SW 1271 (cell line): ENCODE results near the gene MAP2K3.
"Not testable (repeated sequence)": the region's sequence is repeated elsewhere in the genome, so short reads cannot be mapped to it uniquely, and the experiment has no call there.

Experiments
- DNase-seq, 2 experiments: peaks; one replicate each; lab custom pipeline; 2025; lab: John Stamatoyannopoulos, UW

The MAP2K3 gene

DNA sequence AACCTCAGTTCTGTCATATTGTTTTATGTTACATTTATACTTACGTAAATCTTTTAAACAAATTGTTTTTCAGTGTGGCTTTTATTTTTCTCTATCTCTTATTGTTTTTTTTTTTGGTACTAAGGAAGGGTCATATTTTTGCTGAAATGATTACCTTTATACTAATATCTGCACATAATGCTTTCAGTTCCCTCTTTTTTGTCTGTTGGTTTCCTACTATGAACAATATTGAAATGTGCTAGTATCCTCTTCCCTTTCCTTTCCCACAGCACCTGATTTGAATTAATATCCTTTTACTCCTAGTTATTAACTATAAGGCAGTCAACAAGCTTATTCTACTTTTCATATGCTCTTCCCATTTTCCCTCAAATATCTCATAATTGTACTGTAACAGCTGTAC, 43.4 kb downstream of the MAP2K3 start:
- DNase-seq = not testable (repeated sequence)

DNA sequence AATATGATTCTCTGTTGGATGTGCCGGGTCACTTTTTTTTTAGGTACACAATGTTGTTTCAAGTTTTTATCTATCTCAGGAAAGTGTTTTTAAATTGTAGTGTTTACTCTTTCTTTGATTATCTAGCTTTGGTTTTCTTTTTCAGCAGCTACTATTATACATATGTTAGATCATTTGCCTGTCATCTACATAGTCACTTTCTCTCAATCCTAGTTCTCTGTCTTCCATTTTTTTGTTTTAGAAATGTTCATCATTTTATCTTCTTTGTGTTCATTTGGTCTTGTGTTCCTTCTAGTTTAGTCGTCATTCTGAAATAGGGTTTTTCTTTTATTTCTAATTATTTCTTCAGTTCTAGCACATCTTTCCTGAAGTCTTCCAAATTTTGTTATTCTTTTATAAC, 44.3 kb downstream of the MAP2K3 start:
- not testable (repeated sequence) for DNase-seq

DNA sequence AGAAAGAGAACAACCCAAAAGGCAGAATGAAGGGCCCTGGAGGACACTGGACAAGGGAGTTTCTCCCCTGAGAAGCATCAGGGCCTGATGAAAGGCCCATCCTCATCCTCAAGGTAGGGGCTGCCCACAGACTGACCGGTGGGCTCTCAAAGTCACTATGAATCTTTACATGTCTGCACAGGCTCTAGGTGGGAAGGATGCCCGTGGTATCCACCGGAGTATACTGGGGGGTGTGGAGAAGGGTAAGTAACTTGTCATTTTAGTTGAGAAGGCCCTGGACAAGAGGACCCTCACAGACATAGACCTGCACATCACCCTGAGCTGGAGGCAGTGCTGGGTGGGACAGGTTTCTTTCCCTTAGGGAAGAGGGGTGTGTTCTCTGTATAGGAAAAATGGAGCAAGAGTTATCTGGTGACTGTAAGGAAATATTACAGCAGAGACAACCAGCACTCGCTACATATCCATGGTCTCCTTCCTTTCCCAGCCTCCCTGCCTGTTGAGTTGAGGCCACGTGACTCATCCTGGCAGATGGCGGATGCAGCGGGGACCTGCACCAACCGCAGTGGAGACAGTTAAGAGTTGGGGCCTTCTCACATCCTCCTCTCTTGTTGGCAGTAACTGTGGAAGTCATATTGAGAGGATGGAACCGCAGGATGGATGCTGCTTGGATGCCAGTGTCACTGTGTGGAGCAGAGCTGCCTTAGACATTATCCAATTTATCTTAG, 46.1 kb downstream of the MAP2K3 start:
- no peak for DNase-seq

DNA sequence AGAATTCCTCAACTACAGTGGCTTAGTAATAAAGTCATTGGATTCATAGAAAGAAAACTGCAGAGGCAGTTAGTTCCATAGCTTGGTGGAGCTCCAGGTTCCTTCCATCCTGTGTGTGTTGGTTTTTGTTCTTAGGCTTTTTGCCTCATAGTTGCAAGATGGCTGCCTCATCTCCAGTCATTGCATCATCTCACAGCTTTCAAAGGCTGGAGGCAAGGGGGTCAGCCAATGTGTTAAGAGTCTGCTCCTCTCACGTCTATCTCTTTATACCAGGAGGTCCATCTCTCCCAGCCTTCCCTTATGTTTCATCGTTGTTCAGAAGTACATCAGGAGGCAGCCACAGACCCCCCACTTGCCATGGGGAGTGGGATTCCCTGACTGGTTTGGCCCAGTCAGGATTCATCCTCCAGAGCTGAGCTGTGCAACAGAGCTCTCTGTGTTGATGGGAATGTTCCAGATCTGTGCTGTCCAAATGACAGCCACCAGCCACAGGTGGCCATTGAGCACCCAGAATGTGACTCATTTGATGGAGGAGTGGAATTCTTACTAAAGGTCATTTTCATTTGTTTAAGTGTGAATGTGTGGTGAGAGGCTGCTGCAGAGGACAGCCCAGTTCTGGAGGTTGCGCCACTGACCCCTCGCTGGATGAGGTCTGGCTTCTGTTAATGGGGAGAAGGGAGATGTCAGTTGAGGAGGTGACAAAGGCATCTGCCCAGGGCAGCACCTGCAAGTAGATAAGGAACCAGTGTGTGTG, 52.2 kb downstream of the MAP2K3 start:
- not testable (repeated sequence) for DNase-seq

DNA sequence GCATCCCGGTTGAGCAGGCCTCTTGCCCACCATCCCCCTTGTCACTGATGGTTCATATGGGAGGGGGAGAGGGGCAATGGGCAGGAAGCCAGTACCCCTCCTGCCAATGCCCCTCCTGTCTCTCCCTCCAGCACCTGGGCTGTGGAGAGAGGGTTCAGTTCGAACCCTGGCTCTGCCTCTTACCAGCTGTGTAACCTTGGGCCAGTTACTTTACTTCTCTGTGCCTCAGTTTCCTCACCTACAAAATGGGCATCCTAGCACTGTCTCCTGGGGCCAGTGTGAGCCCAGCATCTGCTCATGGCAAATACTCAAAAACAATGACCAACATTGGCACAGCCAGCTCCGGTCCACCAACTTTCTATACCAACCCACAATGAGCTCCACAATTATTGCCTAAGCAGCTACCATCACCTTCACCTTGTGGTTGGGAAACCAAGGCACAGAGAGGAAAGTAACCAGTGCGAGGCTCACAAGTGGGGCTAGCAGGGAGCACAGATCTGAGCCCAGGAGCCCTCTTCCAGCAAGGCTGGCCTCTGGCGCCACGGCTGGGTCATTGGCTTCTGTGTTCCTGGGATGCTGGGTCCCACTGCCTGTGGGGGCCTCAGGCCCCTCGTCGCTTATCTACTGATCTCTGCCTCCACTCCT, 53.6 kb downstream of the MAP2K3 start:
- not testable (repeated sequence) for DNase-seq

DNA sequence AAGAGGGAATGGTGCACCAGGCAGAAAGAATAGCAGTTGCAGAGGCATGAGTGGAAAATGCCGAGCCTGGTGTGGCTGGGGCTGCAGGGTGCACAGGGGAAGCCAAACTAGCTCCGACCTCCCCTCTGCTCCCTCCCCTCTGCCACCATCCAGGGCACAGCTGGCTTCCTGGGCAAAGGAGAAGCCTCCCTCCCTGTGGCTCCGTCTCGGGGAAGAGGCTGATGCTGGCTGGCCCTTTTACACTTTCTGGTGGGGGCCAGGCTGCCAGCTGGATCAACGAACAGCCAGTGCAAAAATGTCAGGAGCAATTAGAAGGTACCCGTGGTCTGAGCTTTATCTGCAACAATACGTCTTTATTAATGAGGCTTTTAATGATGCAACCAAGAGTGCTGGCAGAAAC, 54.5 kb downstream of the MAP2K3 start:
- DNase-seq = no peak

DNA sequence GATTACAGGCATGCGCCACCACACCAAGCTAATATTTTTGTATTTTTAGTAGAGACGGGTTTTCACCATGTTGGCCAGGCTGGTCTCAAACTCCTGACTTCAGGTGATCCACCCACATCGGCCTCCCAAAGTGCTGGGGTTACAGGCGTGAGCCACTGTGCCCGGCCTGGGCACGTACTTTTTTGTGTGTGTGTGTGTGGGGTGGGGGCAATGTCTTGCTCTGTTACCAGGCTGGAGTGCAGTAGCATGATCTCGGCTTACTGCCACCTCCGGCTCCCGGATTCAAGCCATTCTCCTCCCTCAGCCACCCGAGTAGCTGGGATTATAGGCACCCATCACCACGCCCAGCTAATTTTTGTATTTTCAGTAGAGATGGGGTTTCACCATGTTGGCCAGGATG, 55.1 kb downstream of the MAP2K3 start:
- DNase-seq = not testable (repeated sequence)

DNA sequence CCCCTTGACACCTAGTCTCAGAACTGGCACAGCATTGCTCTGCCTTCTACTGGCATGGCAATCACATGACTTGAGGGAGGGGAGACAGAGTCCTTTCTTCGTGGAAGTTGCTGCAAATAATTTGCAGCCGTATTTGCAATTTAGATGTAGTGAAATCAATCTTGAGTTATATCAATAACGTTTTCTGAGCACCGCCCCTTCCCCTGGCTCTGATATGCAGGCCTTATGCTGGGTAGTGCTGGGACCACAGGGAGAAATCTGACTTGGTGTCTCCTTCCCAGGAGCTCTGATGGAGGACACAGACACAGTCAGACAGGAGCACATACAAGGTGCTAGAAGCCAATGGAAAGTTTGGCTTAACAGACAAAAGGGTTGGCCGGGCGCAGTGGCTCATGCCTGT, 55.9 kb downstream of the MAP2K3 start:
- DNase-seq = not testable (repeated sequence)

DNA sequence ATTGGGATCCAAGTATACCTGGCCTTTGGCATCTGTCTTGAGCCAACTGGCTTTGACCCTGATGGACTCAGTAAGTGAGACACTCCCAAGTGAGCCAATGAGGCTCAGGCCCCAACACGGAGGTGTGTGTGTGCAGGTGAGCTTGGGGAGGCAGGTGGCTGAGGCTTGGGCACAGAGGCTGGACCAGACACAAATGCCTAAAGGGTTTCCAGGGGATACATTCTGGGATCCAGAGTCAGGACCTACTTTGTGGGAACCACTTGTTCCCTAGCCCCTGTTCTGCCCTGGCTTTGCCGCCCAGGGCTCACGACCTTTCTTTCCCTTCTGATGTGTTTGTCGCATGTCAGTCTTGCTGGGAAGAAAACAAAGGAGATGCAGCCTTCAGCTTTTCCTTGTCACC, 56.8 kb downstream of the MAP2K3 start:
- not testable (repeated sequence) for DNase-seq

DNA sequence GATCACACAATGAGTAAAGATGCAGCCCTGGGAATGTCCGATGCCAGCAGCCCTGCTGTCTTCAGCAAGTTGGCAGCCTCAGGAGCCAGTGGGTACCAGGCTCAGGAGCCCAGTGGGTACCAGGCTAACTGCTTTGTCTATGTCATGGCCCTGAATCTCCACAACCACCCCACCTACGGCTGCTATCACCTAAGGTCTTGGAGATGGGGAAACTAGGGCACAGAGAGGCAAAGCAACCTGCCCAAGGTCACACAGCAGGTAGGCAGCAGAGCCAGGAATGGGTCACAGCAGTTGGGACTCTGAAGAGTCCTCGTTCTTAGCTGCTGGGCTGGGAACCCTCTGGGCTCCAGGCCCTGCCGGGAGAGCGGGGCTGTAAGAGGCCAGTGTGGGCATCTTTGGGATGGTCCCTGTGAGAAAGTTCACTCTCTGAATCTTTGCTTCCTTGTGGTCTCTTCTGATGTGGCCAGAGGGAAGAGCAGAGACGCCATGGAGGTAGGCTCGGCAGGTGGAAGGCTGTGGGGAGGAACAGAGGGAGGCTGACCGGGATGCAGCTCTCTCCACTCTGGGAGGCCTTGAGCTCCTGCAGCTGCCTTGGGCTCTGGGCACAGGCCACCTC, 57.5 kb downstream of the MAP2K3 start:
- not testable (repeated sequence) for DNase-seq

DNA sequence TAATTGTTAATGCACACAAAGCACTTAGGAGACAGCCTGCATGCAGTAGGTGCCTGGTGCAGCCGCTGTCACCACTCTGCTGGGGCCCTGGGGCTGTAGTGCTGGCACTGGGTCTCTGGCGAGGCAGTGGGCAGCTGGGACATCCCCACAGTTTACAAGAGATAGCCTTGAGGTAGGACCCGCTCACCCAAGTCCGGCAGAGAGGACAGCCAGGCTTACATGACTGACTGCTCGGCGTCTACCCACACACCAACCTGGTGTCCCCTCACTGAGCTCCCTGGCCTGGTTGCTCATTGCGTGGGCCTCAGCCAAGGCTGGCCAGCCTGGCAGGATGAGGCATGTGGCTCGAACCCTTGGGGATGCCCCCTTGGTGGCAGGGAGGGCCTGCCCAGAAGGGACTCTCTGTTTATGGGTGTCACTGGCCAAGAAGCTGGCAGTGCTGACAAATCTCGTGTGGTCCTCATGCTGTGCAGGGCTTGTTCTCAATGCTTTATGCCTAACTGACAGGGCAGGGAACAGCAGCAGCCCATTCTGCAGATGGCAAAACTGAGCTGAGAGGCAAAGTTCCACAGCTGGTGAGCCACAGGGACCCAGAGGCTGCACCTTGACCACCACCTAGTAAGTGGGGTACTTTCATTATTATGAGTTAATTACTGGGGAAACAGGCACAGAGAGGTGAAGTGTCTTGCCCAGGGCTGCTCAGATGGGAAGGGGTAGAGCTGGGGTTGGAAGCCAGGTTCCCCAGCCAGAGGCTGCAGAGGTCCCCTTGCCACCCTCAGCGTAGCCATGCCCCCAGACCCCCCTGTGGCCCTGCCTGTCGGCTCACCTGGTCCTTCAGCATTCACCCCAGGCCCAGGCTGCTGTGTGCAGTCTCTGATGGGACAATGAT, 58.8 kb downstream of the MAP2K3 start:
- not testable (repeated sequence) for DNase-seq

DNA sequence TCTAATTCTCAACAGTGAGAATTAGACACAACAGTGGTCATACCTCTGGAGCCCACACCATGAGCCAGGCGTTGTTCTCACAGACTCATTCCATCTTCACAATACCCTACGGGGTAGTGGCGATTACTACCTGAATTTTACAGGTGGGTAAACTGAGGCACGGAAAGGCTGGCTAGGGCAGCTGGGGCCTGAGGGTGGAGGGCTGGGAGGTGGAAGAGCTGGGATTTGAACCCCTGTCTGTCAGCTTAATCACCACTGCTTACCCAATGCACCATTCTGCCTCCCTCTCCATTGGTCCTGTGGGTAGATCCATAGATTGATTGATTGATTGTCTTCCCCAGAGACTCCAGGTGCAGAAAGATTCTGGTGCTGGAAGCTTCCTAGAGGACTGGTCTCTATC, 60.3 kb downstream of the MAP2K3 start:
- not testable (repeated sequence) for DNase-seq

DNA sequence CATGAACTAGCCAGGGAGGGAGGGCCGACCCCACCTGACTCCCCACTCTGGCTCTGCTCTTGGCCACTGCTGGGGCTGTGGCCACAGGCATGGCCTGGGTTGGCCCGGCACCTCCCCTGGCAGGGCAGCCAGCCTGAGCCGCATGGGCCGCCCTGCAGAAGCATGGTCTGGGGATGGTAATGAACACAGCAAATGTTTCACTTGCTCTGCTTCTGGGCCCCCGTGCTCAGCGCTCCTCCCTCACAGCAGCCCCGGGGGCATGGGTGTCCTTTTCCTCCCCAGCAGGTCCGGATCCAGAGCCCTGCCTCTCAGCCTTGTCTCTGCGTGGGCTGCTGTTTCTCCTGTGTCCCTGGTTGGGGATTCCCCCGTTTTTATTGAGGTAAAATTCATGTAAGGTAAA, 60.7 kb downstream of the MAP2K3 start:
- no peak for DNase-seq

DNA sequence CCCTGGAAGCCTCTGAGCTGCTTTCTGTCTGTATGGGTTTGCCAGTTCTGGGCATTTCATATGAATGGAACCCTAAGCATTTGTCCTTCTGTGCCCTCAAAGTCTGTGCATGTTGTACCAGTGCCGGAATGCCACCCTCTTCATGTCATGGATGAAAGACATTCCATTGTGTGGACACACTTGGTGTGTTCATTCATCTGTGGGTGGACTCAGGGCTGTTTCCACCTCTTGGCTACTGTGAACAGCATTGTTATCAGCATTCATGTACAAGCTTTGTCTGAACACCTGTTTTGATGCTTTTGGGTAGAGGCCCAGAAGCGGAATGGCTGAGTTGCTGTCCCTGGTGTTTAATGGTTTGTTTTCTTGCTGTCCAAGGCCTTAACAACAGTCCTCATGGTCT, 61.6 kb downstream of the MAP2K3 start:
- not testable (repeated sequence) for DNase-seq

DNA sequence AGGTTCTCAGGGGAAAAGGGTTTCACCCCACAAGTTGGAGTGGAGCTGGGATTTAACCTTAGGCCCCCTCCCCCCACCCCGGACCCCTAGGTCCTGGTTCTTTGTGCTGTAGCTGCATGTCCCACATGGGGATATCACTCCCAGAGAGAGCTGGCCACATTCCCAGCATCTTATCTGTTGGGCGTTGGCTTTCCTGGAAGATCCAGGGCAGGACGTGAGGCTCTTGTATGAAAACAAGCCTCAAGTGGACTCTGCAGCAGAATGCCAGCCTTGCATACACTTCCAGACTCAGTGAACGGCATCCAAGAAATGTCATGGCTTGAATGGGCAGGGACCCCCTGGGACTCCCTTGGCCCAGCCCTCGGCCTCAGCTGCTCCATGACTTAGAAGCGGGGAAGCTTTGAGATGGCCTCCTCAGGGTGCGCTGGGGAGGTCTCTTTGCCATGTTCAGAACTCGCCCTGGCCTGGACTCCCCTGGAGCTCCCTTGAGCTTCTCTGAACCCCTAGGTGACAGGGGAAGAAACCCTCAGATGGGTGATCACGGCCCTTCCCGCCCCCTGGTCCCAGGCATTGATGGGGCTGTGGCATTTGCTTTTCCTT, 62.2 kb downstream of the MAP2K3 start:
- not testable (repeated sequence) for DNase-seq

DNA sequence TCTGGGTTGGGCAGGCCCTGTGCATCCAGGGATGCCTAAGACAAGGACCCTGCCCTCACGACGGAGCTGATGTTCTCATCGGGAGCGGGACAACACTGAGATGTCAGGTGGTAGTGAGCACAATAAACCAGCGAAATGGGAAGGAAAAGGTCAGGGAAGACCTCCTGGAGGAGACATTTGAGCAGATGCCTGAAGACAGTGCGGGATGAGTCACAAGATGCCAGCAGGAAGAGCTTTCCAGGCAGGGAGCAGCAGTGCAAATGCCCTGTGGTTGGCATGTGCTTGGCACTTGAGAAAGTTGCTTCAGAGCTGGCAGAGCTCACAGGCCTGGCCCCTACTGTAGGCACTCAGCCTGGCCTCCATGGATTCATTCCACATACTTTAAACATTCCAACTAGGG, 63.1 kb downstream of the MAP2K3 start:
- DNase-seq = not testable (repeated sequence)

DNA sequence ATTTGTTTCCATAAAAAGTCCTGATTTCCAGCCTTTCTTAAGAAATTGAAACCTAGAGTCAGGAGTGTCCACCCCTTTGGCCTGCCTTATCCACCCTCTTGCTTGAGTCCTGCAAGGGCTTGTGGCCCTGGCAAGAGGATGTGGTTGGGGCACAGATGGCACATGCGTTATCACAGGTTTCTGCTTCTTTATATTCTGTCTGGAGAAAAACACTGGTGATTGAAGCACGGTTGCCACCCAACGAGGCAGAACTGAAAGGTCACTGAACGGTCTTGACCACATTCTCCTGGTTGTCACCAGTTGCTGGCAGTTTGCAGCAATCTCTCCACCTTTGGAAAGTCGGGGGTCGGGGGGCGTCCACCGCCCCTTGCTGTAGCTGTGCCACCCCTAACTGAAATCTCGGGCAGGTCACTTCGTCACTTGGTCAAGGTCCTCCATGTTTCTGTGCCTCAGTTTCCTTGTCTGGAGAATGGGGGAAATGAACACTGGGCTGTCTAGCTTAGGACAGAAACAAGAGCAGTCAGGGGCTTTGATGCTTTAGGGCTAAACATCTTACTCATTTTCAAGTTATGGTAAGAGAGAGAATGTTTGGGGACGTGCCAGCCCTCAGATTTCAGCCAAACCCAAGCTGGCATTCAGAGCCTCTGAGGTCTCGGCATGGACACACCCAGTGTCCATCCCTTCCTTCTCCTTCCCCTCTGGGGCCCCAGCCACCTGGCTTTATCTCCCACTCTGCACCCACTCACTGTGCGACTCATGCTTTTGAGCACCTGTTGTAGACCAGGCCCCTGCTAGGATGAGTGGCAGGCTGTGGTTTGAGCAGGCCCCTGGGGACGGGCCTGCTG, 63.8 kb downstream of the MAP2K3 start:
- DNase-seq = not testable (repeated sequence)

DNA sequence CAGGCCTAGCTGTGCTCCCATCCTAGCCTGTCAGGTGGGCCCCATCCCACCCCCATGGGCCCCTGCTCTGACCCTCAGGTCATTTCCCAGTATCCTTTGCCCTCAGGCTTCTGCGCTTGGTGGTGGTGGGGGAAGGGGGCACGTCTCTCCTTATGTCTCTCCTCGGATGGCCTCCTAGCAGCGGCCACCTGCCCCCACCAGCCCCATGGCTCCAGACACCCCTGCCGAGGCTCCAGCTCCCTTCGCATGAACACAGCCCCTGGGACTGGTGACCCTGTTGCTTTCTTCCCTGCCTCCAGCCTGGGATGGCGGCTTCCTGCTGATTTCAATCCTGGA, 64.4 kb downstream of the MAP2K3 start:
- DNase-seq = not testable (repeated sequence)

DNA sequence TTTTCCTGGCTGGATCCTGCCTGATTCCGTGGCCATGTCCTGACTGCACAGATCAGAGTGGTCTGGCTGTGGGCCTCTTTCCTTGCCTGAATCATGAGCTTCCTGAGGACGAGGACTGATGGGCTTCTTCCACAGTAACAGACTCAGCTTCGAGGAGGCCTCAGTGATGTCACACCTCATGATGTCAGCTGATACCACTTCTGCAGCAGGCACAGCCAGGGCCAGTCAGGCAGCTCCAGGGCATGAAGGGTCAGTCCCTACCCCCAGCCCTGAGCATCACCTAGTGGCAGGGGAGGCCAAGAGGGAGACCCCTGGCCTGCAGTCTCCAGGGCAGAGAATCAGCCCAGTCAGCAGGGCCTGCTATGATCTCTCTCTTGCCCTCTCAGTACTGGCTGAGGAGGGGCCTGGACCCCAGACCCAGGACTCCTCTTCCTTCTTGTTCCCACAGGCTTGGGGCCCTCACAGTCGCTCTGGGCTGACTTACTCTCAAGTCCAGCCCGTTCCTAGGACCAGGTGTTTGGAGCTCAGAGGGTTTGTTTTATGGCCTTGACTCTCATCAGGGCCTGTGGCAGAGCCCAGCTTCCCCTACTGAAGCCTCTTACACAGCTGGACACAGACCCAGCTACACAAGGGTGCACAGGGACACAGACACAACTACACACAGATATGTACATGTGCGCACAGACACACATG, 65.0 kb downstream of the MAP2K3 start:
- not testable (repeated sequence) for DNase-seq

DNA sequence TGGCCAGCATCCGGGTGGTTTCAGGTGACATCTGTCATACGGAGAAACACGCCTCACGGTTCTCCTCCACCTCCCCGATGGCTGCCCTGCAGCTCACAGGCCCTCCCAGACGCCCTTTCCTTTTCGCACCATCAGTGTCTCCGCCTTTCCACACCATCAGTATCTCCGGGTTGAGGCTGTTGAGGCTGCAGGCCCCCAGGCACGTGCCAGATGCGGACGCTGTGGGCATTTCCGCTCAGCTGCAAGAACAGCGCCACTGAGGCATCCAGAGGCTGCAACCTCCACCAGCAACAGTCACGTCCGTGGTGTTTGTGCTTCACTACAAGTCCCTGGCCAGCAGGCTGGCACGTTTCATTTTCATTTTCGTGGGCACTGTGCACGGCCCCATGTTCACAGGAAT, 66.0 kb downstream of the MAP2K3 start:
- DNase-seq = not testable (repeated sequence)
